ENCODE data around the gene FARP1.

FARP1 gene

GRCh38 chr13:98343461-98343860 lies 200.6 kb downstream of the FARP1 start:
- TF ChIP-seq SIN3A (IDR thresholded peaks at IDR 0.05; ENCODE audit: borderline replicate concordance, insufficient read depth, low read length) (no peak), FOXP2 (optimal IDR thresholded peaks at IDR 0.05; ENCODE audit: borderline replicate concordance, extremely low read depth, extremely low read length, insufficient read depth) (no peak), POLR2AphosphoS5 (IDR thresholded peaks at IDR 0.05; ENCODE audit: low read depth, low read length) (no peak), REST (IDR thresholded peaks at IDR 0.05; ENCODE audit: insufficient read depth in 1 of 2, low read depth in 2 of 2, low read length in 2 of 2) (no peak), TAF1 (IDR thresholded peaks at IDR 0.05; ENCODE audit: borderline replicate concordance, insufficient read depth, low read length) (no peak)

GRCh38 chr13:98344392-98344791 lies 201.5 kb downstream of the FARP1 start:
- TF ChIP-seq SIN3A (IDR thresholded peaks at IDR 0.05; ENCODE audit: borderline replicate concordance, insufficient read depth, low read length): no peak
- TF ChIP-seq TAF1 (IDR thresholded peaks at IDR 0.05; ENCODE audit: borderline replicate concordance, insufficient read depth, low read length): no peak
- TF ChIP-seq REST (IDR thresholded peaks at IDR 0.05; ENCODE audit: insufficient read depth in 1 of 2, low read depth in 2 of 2, low read length in 2 of 2): no peak

GRCh38 chr13:98345107-98345935 lies 202.4 kb downstream of the FARP1 start:
- TF ChIP-seq SIN3A (IDR thresholded peaks at IDR 0.05; ENCODE audit: borderline replicate concordance, insufficient read depth, low read length): no peak
- TF ChIP-seq TAF1 (IDR thresholded peaks at IDR 0.05; ENCODE audit: borderline replicate concordance, insufficient read depth, low read length): no peak
- no peak for TF ChIP-seq FOXP2 (optimal IDR thresholded peaks at IDR 0.05; ENCODE audit: borderline replicate concordance, extremely low read depth, extremely low read length, insufficient read depth)
- TF ChIP-seq POLR2AphosphoS5 (IDR thresholded peaks at IDR 0.05; ENCODE audit: low read depth, low read length): no peak

GRCh38 chr13:98346904-98347636 lies 204.2 kb downstream of the FARP1 start:
- TF ChIP-seq FOXP2 (optimal IDR thresholded peaks at IDR 0.05; ENCODE audit: borderline replicate concordance, extremely low read depth, extremely low read length, insufficient read depth): no peak
- no peak for TF ChIP-seq TAF1 (IDR thresholded peaks at IDR 0.05; ENCODE audit: borderline replicate concordance, insufficient read depth, low read length)
- TF ChIP-seq SIN3A (IDR thresholded peaks at IDR 0.05; ENCODE audit: borderline replicate concordance, insufficient read depth, low read length): no peak
- TF ChIP-seq POLR2AphosphoS5 (IDR thresholded peaks at IDR 0.05; ENCODE audit: low read depth, low read length): no peak
- TF ChIP-seq REST (IDR thresholded peaks at IDR 0.05; ENCODE audit: insufficient read depth in 1 of 2, low read depth in 2 of 2, low read length in 2 of 2): no peak

- TF ChIP-seq TAF1 (IDR thresholded peaks at IDR 0.05; ENCODE audit: borderline replicate concordance, insufficient read depth, low read length) (no peak), POLR2AphosphoS5 (IDR thresholded peaks at IDR 0.05; ENCODE audit: low read depth, low read length) (no peak), FOXP2 (optimal IDR thresholded peaks at IDR 0.05; ENCODE audit: borderline replicate concordance, extremely low read depth, extremely low read length, insufficient read depth) (no peak), REST (IDR thresholded peaks at IDR 0.05; ENCODE audit: insufficient read depth in 1 of 2, low read depth in 2 of 2, low read length in 2 of 2) (no peak), SIN3A (IDR thresholded peaks at IDR 0.05; ENCODE audit: borderline replicate concordance, insufficient read depth, low read length) (no peak)
These were observed 204.9 kb downstream of the FARP1 start for GRCh38 chr13:98347756-98348155.

All from PFSK-1 (cell line).